ENCODE measurements around the gene GRID1. TPM values are rescaled to one million over a fixed set of nuclear protein-coding genes. Genes with fewer than 3 reads are reported as not detected.

Gene GRID1
- polyA plus RNA-seq, 1 of the 3 experiments (the other 2 are of a cell fraction): 0.13 TPM

GRCh38 chr10:86356296-86356695, 10.3 kb downstream of the GRID1 start:
- Histone ChIP-seq H3K4me2 (no peak overlapping the region), H3K4me1 (ENCODE audit: control insufficient read depth in 1 of 2, insufficient read depth in 2 of 2, low read depth in 1 of 2, low read length in 1 of 2) (peaks cover 0 to 14% of the 10 kb centered on the region in 2 experiments; a peak in 1 of 4 replicates), H4K20me1 (ENCODE audit: insufficient read depth) (no peaks in the 10 kb centered on the region), H3K27me3 (ENCODE audit: insufficient read depth) (no peaks in the 10 kb centered on the region), H3K27ac (ENCODE audit: low read depth in 2 of 2, low read length in 1 of 2) (no peak overlapping the region), H3K79me2 (ENCODE audit: insufficient read depth) (no peaks in the 10 kb centered on the region), H3K36me3 (replicated peaks in 1 of 2; ENCODE audit: control insufficient read depth in 1 of 2, insufficient read depth in 2 of 2, low read length in 1 of 2) (no peaks in the 10 kb centered on the region), H3F3A (replicated peaks; ENCODE audit: insufficient read depth) (no peaks in the 10 kb centered on the region), H2AFZ (ENCODE audit: low read depth) (no peak overlapping the region), H3K4me3 (ENCODE audit: low read depth in 2 of 2, low read length in 1 of 2) (no peak overlapping the region), H3K9ac (no peak overlapping the region), H3K9me3 (no peaks in the 10 kb centered on the region), H3K9me2 (no peaks in the 10 kb centered on the region)
- ChIA-PET CTCF (interaction anchor here (12.7 kb wide), 1 partner anchor 9 kb away, joined by 191 read pairs; no protein-coding TSS in a partner anchor), POLR2A (interaction anchor here (0.6 kb wide), 1 partner anchor 362 kb away, joined by 3 read pairs; no protein-coding TSS in a partner anchor)
- no peak for DNase-seq
- 50% methylated on average over 3 of the region's 3 CpGs for WGBS (ENCODE audit: low lambda C conversion rate)
- TF ChIP-seq ELF1 (IDR thresholded peaks at IDR 0.05) (no peak), TCF12 (IDR thresholded peaks at IDR 0.05) (no peak), USF1 (IDR thresholded peaks at IDR 0.05; ENCODE audit: borderline replicate concordance, low read depth) (no peak), EZH2phosphoT487 (IDR thresholded peaks at IDR 0.05; ENCODE audit: borderline replicate concordance, low read depth) (no peak), SMC3 (IDR thresholded peaks at IDR 0.05; ENCODE audit: low read depth, low read length) (no peak), MXI1 (IDR thresholded peaks at IDR 0.05; ENCODE audit: low read depth, low read length) (no peak), JUND (IDR thresholded peaks at IDR 0.05) (no peak), NFIC (IDR thresholded peaks at IDR 0.05; ENCODE audit: borderline replicate concordance) (no peak), EP300 (IDR thresholded peaks at IDR 0.05; ENCODE audit: borderline replicate concordance in 1 of 2, low read depth in 1 of 2, low read length in 1 of 2) (no peak), GABPA (IDR thresholded peaks at IDR 0.05; ENCODE audit: low read depth) (no peak), RFX5 (IDR thresholded peaks at IDR 0.05; ENCODE audit: low read length) (no peak), NRF1 (IDR thresholded peaks at IDR 0.05; ENCODE audit: low read depth, low read length) (no peak), CHD2 (IDR thresholded peaks at IDR 0.05; ENCODE audit: low read length, partially characterized antibody) (no peak)

- ChIA-PET POLR2A (no interaction called here), CTCF (interaction anchor here (1.1 to 12.7 kb wide), 3 partner anchors 8 to 63 kb away, joined by 3 to 191 read pairs (median 3); no protein-coding TSS in a partner anchor)
- Histone ChIP-seq H3K9me3 (no peaks in the 10 kb centered on the region), H3K79me2 (ENCODE audit: insufficient read depth) (no peaks in the 10 kb centered on the region), H3K4me3 (ENCODE audit: low read depth in 2 of 2, low read length in 1 of 2) (no peak overlapping the region), H2AFZ (ENCODE audit: low read depth) (no peak overlapping the region), H3K36me3 (replicated peaks in 1 of 2; ENCODE audit: control insufficient read depth in 1 of 2, insufficient read depth in 2 of 2, low read length in 1 of 2) (no peaks in the 10 kb centered on the region), H3K9me2 (no peaks in the 10 kb centered on the region), H3F3A (replicated peaks; ENCODE audit: insufficient read depth) (no peaks in the 10 kb centered on the region), H3K4me1 (ENCODE audit: control insufficient read depth in 1 of 2, insufficient read depth in 2 of 2, low read depth in 1 of 2, low read length in 1 of 2) (peaks cover 0 to 7% of the 10 kb centered on the region in 2 experiments; a peak in 1 of 4 replicates), H3K27ac (ENCODE audit: low read depth in 2 of 2, low read length in 1 of 2) (no peak overlapping the region), H4K20me1 (ENCODE audit: insufficient read depth) (no peaks in the 10 kb centered on the region), H3K27me3 (ENCODE audit: insufficient read depth) (no peaks in the 10 kb centered on the region), H3K4me2 (no peak overlapping the region), H3K9ac (no peak overlapping the region)
- TF ChIP-seq PBX3 (IDR thresholded peaks at IDR 0.05): no peak
- no peak for TF ChIP-seq NRF1 (IDR thresholded peaks at IDR 0.05; ENCODE audit: low read depth, low read length)
- no peak for DNase-seq
- WGBS (ENCODE audit: low lambda C conversion rate): 35% methylated on average over 8 of the region's 8 CpGs
These were observed 11.0 kb downstream of the GRID1 start for GRCh38 chr10:86355571-86356038.
